ENCODE measurements around the gene CYP27C1.
"Not testable (repeated sequence)": the region's sequence is repeated elsewhere in the genome, so short reads cannot be mapped to it uniquely, and the experiment has no call there.

CYP27C1 gene

DNA sequence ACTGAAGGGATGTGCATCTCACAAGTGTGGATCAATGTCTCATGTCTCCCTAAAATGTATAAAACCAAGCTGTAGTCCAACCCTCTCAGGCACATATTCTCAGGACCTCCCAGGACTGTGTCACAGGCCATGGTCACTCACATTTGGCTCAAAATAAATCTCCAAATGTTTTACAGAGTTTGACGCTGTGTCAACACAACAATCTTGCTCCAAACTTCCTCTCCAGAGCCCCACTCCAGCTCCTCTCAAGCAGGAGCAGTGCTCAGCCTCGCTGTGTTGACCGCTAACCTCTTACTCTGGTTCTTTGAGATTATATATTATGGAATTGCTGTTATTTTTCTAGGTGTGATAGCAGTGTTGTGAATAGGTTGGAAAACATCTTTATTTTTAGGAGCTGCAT is 56.2 kb downstream of the CYP27C1 start:
- H3K9ac ChIP-seq (ENCODE audit: low read length), result no peak overlapping the region
- no peaks in the 10 kb centered on the region for H3K9me3 ChIP-seq (ENCODE audit: insufficient read depth, low read length)
- no peak for TF ChIP-seq EZH2phosphoT487 (IDR thresholded peaks at IDR 0.05; ENCODE audit: low read depth)
- TF ChIP-seq, protein P1, sequence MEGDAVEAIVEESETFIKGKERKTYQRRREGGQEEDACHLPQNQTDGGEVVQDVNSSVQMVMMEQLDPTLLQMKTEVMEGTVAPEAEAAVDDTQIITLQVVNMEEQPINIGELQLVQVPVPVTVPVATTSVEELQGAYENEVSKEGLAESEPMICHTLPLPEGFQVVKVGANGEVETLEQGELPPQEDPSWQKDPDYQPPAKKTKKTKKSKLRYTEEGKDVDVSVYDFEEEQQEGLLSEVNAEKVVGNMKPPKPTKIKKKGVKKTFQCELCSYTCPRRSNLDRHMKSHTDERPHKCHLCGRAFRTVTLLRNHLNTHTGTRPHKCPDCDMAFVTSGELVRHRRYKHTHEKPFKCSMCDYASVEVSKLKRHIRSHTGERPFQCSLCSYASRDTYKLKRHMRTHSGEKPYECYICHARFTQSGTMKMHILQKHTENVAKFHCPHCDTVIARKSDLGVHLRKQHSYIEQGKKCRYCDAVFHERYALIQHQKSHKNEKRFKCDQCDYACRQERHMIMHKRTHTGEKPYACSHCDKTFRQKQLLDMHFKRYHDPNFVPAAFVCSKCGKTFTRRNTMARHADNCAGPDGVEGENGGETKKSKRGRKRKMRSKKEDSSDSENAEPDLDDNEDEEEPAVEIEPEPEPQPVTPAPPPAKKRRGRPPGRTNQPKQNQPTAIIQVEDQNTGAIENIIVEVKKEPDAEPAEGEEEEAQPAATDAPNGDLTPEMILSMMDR (IDR thresholded peaks at IDR 0.05; ENCODE audit: low read depth, low read length), result no peak
- no peaks in the 10 kb centered on the region for H3K36me3 ChIP-seq (replicated peaks; ENCODE audit: low read depth, low read length)
- no peak overlapping the region for H3K27ac ChIP-seq (ENCODE audit: low read length)
- no peaks in the 10 kb centered on the region for H3K79me2 ChIP-seq (ENCODE audit: low read length)
- no peak overlapping the region for H2AFZ ChIP-seq (ENCODE audit: low read depth, low read length)
- H4K20me1 ChIP-seq (ENCODE audit: insufficient read depth, low read length), result no peaks in the 10 kb centered on the region
- H3K4me3 ChIP-seq (ENCODE audit: low read length), result no peak overlapping the region
- peaks cover 8% of the 10 kb centered on the region; the same call in 1 of the 2 replicates for H3K27me3 ChIP-seq (ENCODE audit: low read depth, low read length)
- no peak overlapping the region for H3K4me2 ChIP-seq (ENCODE audit: low read length)
- peaks cover 7% of the 10 kb centered on the region for H3K4me1 ChIP-seq (ENCODE audit: low read length)

DNA sequence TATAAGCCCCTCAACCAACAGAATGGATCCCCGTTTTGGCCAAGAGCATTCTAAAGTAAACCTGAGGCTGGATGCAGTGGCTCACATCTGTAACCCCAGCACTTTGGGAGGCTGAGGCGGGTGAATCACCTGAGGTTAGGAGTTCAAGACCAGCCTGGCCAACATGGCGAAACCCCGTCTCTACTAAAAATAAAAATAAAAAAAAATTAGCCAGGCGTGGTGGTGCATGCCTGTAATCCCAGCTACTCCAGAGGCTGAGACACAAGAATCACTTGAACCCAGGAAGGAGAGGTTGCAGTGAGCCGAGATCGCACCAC is 57.1 kb downstream of the CYP27C1 start:
- H3K9me3 ChIP-seq (ENCODE audit: insufficient read depth, low read length); H3K4me2 ChIP-seq (ENCODE audit: low read length); H3K27me3 ChIP-seq (ENCODE audit: low read depth, low read length); H3K79me2 ChIP-seq (ENCODE audit: low read length); H3K27ac ChIP-seq (ENCODE audit: low read length); H3K4me3 ChIP-seq (ENCODE audit: low read length); H3K9ac ChIP-seq (ENCODE audit: low read length); H2AFZ ChIP-seq (ENCODE audit: low read depth, low read length); H3K36me3 ChIP-seq (replicated peaks; ENCODE audit: low read depth, low read length); H4K20me1 ChIP-seq (ENCODE audit: insufficient read depth, low read length): not testable (repeated sequence)
- H3K4me1 ChIP-seq (ENCODE audit: low read length), result peaks cover 13% of the 10 kb centered on the region

DNA sequence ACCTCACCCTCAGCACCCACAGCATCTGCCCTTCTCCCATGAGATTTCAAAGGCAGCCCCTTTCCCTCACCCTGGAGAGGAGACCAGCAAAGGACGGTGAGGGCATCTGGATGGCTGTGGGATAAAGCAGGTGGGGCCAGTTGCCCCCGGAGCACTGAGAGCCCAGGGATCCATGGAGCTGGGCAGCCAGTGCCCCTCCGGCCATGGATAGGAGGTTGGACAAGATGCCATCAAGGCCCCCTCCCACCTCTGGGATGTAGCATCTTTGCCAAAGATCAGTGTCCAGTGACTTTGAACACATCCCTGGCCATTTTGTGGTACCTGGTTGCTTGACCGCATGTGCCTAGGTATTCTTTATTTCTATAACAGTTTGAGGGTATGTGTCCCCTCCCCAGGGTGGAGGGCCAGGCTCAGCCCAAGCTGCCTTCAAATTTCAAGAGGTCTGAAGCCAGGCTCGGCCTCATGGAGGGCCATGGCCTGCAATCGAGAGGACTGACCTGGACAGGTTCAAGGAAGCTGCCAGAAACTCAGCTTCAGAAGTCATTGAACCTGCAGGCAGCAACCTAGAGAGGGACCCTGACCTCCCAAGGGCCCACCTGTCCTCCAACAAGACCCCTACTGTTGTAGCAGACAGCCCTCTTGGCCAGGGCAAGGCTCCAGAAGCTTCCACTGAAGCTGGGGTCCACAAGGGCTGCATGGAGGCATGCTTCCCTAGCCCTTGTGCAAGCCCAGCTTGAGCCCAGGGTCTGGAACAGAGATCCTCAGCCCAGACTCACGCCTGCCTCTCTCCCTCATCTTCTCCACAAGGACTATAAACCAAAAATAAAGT is 57.6 kb downstream of the CYP27C1 start:
- TF ChIP-seq EZH2phosphoT487 (IDR thresholded peaks at IDR 0.05; ENCODE audit: low read depth), result no peak
- TF ChIP-seq, protein P1 (IDR thresholded peaks at IDR 0.05; ENCODE audit: low read depth, low read length), result no peak
- H2AFZ ChIP-seq (ENCODE audit: low read depth, low read length), result no peak overlapping the region
- H3K9me3 ChIP-seq (ENCODE audit: insufficient read depth, low read length), result no peaks in the 10 kb centered on the region
- no peak overlapping the region for H3K4me3 ChIP-seq (ENCODE audit: low read length)
- H3K79me2 ChIP-seq (ENCODE audit: low read length), result no peaks in the 10 kb centered on the region
- peaks cover 16% of the 10 kb centered on the region for H3K4me1 ChIP-seq (ENCODE audit: low read length)
- peaks cover 8% of the 10 kb centered on the region for H3K27me3 ChIP-seq (ENCODE audit: low read depth, low read length)
- no peak overlapping the region for H3K4me2 ChIP-seq (ENCODE audit: low read length)
- no peaks in the 10 kb centered on the region for H4K20me1 ChIP-seq (ENCODE audit: insufficient read depth, low read length)
- H3K36me3 ChIP-seq (replicated peaks; ENCODE audit: low read depth, low read length), result no peaks in the 10 kb centered on the region
- no peak overlapping the region for H3K9ac ChIP-seq (ENCODE audit: low read length)
- no peak overlapping the region for H3K27ac ChIP-seq (ENCODE audit: low read length)

DNA sequence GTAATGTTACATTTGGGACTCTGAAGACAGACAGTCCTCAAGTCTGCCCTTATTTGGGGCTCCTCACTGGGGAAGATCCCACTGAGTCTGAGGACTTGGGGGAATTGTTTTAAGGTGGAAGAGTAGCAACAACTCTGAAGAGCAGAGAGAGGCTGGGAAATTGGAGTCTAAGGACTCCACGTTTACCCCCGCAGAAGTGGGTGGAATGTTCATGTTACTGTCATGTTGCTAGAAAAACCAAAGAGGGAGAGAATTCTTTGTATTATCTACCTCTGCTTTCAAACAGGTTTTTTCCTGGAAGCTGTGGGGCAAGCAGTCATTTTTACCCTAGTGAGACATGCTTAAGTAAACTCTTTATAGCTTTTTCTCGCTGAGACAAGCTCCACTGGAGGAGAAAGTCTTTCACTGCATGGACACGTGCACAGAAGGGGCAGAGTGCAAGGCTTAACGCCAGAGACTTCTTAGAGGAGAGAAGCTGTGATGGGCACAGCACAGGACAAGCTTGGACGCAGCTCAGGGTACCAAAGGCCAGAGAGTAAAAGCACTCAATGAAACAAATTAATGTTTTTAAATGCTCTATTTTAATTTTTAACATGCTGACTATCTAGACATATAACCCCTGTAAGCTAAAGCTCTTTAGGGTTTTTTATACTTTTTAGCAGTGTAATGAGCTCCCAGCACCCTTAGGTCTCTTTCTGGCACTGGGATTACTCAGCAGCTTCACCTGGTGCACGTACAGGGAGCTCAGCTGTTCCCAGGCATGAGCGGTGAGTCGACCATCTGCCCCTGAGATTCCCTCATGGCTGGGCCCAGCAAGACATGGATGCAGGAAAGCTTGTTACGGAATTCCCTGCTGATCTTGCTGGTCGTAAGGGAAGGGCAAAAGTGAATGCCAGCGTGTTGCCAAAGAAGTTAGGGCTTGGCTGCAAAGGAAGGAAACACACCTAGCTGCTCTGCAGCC is 58.6 kb downstream of the CYP27C1 start:
- no peaks in the 10 kb centered on the region for H4K20me1 ChIP-seq (ENCODE audit: insufficient read depth, low read length)
- H2AFZ ChIP-seq (ENCODE audit: low read depth, low read length), result no peak overlapping the region
- H3K9ac ChIP-seq (ENCODE audit: low read length), result no peak overlapping the region
- H3K4me2 ChIP-seq (ENCODE audit: low read length), result no peak overlapping the region
- TF ChIP-seq, protein P1 (IDR thresholded peaks at IDR 0.05; ENCODE audit: low read depth, low read length), result no peak
- no peak for TF ChIP-seq EZH2phosphoT487 (IDR thresholded peaks at IDR 0.05; ENCODE audit: low read depth)
- no peaks in the 10 kb centered on the region for H3K79me2 ChIP-seq (ENCODE audit: low read length)
- no peaks in the 10 kb centered on the region for H3K9me3 ChIP-seq (ENCODE audit: insufficient read depth, low read length)
- H3K36me3 ChIP-seq (replicated peaks; ENCODE audit: low read depth, low read length), result no peaks in the 10 kb centered on the region
- H3K4me1 ChIP-seq (ENCODE audit: low read length), result peaks cover 23% of the 10 kb centered on the region
- no peak overlapping the region for H3K27ac ChIP-seq (ENCODE audit: low read length)
- peaks cover 10% of the 10 kb centered on the region for H3K27me3 ChIP-seq (ENCODE audit: low read depth, low read length)
- no peak overlapping the region for H3K4me3 ChIP-seq (ENCODE audit: low read length)
